Activated CD8-positive, alpha-beta memory T cell treated with anti-CD3 and anti-CD28 coated beads, Interleukin-2, amount 50 U/mL, for 24 hours (primary cell): ENCODE data around the gene ACOT4.
"Not testable (repeated sequence)": the region's sequence is repeated elsewhere in the genome, so short reads cannot be mapped to it uniquely, and the experiment has no call there.

Experiments
- DNase-seq: peaks from one replicate; pipeline ENCODE4 v3.0.0-alpha.2; 2020; ENCODE audit errors: extremely low read depth

The ACOT4 gene, protein sequence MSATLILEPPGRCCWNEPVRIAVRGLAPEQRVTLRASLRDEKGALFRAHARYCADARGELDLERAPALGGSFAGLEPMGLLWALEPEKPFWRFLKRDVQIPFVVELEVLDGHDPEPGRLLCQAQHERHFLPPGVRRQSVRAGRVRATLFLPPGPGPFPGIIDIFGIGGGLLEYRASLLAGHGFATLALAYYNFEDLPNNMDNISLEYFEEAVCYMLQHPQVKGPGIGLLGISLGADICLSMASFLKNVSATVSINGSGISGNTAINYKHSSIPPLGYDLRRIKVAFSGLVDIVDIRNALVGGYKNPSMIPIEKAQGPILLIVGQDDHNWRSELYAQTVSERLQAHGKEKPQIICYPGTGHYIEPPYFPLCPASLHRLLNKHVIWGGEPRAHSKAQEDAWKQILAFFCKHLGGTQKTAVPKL

GRCh38 chr14:73591690-73592449 is at the start of gene ACOT4:
TSS of gene ACOT4 (plus strand) at chr14:73591873. CDS start at chr14:73591960, 87 bp downstream.
- no peak for DNase-seq

- not testable (repeated sequence) for DNase-seq
These were observed 48.7 kb upstream of the ACOT4 start for GRCh38 chr14:73542961-73543360.

- not testable (repeated sequence) for DNase-seq
These were observed 46.3 kb upstream of the ACOT4 start for GRCh38 chr14:73545353-73545752.

DNA sequence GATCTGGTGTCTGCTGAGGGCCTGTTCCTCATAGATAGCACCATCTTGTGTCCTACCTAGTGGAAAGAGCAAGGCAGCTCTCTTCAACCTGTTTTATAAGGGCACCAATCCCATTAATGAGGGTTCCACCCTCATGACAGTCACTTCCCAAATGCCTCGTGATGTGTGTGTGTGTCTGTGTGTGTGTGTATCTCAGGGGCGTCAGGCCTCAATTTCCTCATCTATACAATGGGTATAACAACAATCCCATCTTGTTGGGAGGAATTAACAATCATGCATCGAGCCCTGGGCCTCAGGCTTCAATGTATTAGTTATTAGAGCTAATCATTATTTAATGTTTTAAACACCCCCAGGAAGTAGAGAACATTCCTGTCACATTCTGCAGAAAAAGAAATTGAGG is 42.6 kb upstream of the ACOT4 start:
- DNase-seq, result not testable (repeated sequence)

- DNase-seq, result not testable (repeated sequence)
These were observed 41.7 kb upstream of the ACOT4 start for GRCh38 chr14:73549889-73550524.

- no peak for DNase-seq
These were observed 37.8 kb upstream of the ACOT4 start for GRCh38 chr14:73553845-73554244.

GRCh38 chr14:73557201-73557600 is 34.5 kb upstream of the ACOT4 start:
- DNase-seq, result not testable (repeated sequence)

DNA sequence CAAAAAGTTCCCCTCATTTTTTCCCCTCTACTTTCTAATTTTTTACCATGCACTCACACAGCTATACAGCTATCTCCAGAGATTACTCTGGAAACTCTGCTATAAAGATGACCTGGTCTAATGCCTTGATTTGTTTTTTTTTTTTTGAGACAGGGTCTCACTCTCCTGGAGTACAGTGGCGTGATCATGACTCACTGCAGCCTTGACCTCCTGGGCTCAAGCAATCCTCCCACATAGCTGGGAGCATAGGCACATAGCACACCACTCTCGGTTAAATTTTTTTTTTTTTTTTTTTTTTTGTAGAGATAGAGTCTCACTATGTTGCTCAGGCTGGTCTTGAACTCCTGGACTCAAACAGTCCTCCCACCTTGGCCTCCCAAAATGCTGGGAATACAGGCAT is 33.4 kb upstream of the ACOT4 start:
- DNase-seq, result not testable (repeated sequence)

DNA sequence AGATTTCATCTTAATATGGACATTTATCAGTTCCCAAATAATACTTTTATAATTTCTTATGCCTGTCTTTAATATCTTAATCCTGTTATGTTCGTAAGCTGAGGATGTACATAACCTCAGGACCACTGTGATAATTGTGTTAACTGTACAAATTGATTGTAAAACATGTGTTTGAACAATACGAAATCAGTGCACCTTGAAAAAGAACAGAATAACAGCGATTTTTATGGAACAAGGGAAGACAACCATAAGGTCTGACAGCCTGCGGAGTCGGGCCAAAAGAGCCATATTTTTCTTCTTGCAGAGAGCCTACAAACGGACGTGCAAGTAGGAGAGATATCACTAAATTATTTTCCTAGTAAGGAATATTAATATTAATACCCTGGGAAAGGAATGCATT is 29.4 kb upstream of the ACOT4 start:
- DNase-seq, result not testable (repeated sequence)

- DNase-seq, result not testable (repeated sequence)
These were observed 29.0 kb upstream of the ACOT4 start for GRCh38 chr14:73562696-73563095.

- not testable (repeated sequence) for DNase-seq
These were observed 25.2 kb upstream of the ACOT4 start for GRCh38 chr14:73566431-73566830.

GRCh38 chr14:73566935-73567334 is 24.7 kb upstream of the ACOT4 start:
- not testable (repeated sequence) for DNase-seq

- DNase-seq, result no peak
These were observed 24.3 kb upstream of the ACOT4 start for GRCh38 chr14:73567358-73567757.

DNA sequence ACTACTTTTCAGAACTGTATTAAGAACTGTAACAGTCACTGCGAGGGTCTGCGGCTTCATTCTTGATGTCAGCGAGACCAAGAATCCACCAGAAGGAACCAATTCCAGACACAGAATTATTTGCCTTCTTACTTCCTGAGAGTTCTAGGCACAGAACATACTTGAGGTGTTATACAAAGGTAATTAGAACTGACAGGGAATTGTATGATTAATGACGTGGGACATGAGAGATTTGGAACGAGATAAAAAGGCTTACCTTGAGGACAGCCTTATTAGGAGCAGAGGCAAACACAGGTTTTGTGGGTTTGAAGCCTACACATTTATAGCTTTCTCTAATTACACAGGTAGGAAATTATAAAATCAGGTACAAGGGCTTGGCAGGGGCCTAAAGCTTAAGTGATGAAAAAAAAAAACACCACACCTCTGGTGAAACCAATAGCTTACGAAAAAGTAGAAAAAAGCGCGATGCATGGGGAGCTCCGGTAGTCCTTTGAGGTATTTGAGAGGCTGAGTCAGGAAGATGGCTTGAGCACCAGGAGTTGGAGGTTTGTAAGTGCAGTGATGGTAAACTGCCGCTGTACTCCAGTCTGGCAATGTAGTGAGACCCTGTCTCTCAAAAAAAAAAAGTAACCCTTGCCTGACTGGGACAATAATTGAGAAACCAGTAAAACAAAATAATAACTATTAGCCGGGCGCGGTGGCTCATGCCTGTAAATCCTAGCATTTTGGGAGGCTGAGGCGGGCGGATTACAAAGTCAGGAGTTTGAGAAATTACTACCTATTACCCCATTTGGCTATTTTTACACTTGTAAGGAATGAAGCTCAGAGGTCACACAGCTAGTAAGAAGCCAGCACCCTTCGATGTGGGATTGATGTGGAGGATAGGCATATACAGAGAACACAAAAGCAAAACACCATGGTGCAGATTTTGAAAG is 23.5 kb upstream of the ACOT4 start:
- no peak for DNase-seq

GRCh38 chr14:73568886-73569184 is 22.8 kb upstream of the ACOT4 start:
- not testable (repeated sequence) for DNase-seq

- DNase-seq, result peak; percentile 62
These were observed 22.3 kb upstream of the ACOT4 start, which contains the start of gene ACOT2 for GRCh38 chr14:73569185-73569958. TSS of gene ACOT2 (plus strand) at chr14:73569213. CDS start at chr14:73569241, 28 bp downstream.

GRCh38 chr14:73570913-73571312 is 20.8 kb upstream of the ACOT4 start:
- DNase-seq, result not testable (repeated sequence)

- DNase-seq, result not testable (repeated sequence)
These were observed 18.6 kb upstream of the ACOT4 start for GRCh38 chr14:73573034-73573433.

- DNase-seq, result not testable (repeated sequence)
These were observed 17.9 kb upstream of the ACOT4 start for GRCh38 chr14:73573740-73574139.

- not testable (repeated sequence) for DNase-seq
These were observed 17.4 kb upstream of the ACOT4 start for GRCh38 chr14:73574251-73574650.
